ENCODE data around the gene NT5DC3. TPM values are rescaled to one million over a fixed set of nuclear protein-coding genes. Genes with fewer than 3 reads are reported as not detected.

NT5DC3 gene
- total RNA-seq, 2 experiments from 2014 or later, result 4.7 to 7.5 TPM

DNA sequence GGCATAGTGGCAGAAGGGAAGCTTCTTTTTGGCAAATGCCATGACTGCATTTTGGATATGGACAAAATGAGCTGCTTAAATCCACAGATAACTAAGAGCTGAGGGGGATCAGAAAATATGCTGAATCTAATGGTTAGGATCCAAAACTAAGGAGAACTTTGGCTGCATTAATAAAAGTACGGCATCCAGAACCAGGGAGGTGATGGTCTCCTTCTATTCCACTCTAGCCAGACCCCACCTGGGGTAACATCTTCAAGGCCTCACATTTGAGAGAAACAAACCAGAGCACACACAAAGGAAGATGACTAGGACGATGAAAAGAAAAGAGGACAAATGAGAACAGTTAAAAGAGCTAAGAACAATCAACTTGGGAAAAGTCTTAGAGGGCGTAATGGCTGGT is 27.6 kb downstream of the NT5DC3 start:
- no peaks in the 10 kb centered on the region for H3K9me2 ChIP-seq (ENCODE audit: insufficient read depth, low read length)
- H3K36me3 ChIP-seq (ENCODE audit: insufficient read depth, low read length), result no peaks in the 10 kb centered on the region
- ChIA-PET POLR2A (interaction anchor here (0.5 to 0.9 kb wide), 3 partner anchors 8 to 1983 kb away, joined by 3 to 4 read pairs (median 4); no protein-coding TSS in a partner anchor), CTCF (ENCODE audit: unreplicated experiment) (no interaction called here)
- H4K20me1 ChIP-seq (ENCODE audit: insufficient read depth, low read length), result no peaks in the 10 kb centered on the region
- no peaks in the 10 kb centered on the region for H3K4me1 ChIP-seq (ENCODE audit: insufficient read depth, low read length, poor library complexity, severe bottlenecking)
- intact Hi-C loops (cut with micrococcal nuclease; ENCODE audit: unreplicated experiment), result no loop called here
- no peak overlapping the region for H3K4me2 ChIP-seq (ENCODE audit: low read length)
- no peak for TF ChIP-seq EZH2phosphoT487 (IDR thresholded peaks at IDR 0.05; ENCODE audit: borderline replicate concordance, low read depth, low read length)
- H3K27ac ChIP-seq (ENCODE audit: low read depth, low read length, poor library complexity, severe bottlenecking), result no peak overlapping the region
- no peaks in the 10 kb centered on the region for H3K79me2 ChIP-seq (ENCODE audit: insufficient read depth, low read depth, low read length)
- no TSS peak for BruUV-seq (replicated peaks)
- no peak overlapping the region for H2AFZ ChIP-seq (ENCODE audit: low read length)
- H3K4me3 ChIP-seq (ENCODE audit: low read depth, low read length, poor library complexity, severe bottlenecking), result no peak overlapping the region
- H3K9me3 ChIP-seq (ENCODE audit: low read length), result no peaks in the 10 kb centered on the region
- DNase-seq (ENCODE audit: low spot score), result no peak

DNA sequence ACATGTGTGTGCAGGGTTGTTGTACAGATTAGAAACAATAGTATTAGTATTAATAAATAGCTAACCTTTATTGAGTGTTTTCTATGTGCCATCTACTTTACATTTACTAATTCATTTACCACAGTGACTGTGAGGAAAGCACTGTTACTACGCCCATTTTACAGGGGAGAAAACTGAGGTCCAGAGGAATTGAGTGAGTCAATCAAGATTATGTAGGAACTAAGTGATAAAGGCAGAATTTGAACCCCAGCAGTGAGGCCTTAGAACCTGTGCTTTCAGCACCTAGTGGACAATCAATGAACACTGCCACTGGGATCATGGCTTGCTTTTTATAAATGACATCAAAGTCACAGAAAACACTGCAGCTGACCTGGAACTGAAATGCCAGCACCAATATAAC is 28.2 kb downstream of the NT5DC3 start:
- DNase-seq (ENCODE audit: low spot score), result no peak
- H3K79me2 ChIP-seq (ENCODE audit: insufficient read depth, low read depth, low read length), result no peaks in the 10 kb centered on the region
- no peaks in the 10 kb centered on the region for H4K20me1 ChIP-seq (ENCODE audit: insufficient read depth, low read length)
- no peaks in the 10 kb centered on the region for H3K4me1 ChIP-seq (ENCODE audit: insufficient read depth, low read length, poor library complexity, severe bottlenecking)
- intact Hi-C loops (cut with micrococcal nuclease; ENCODE audit: unreplicated experiment), result no loop called here
- no peaks in the 10 kb centered on the region for H3K36me3 ChIP-seq (ENCODE audit: insufficient read depth, low read length)
- no peak overlapping the region for H3K4me3 ChIP-seq (ENCODE audit: low read depth, low read length, poor library complexity, severe bottlenecking)
- no peak overlapping the region for H2AFZ ChIP-seq (ENCODE audit: low read length)
- no peak overlapping the region for H3K27ac ChIP-seq (ENCODE audit: low read depth, low read length, poor library complexity, severe bottlenecking)
- ChIA-PET CTCF (ENCODE audit: unreplicated experiment) (no interaction called here), POLR2A (interaction anchor here (0.5 to 0.9 kb wide), 2 partner anchors 7 to 1983 kb away, joined by 3 to 4 read pairs; no protein-coding TSS in a partner anchor)
- no peaks in the 10 kb centered on the region for H3K9me3 ChIP-seq (ENCODE audit: low read length)
- no peaks in the 10 kb centered on the region for H3K9me2 ChIP-seq (ENCODE audit: insufficient read depth, low read length)
- BruUV-seq (replicated peaks), result no TSS peak
- TF ChIP-seq, protein P1, sequence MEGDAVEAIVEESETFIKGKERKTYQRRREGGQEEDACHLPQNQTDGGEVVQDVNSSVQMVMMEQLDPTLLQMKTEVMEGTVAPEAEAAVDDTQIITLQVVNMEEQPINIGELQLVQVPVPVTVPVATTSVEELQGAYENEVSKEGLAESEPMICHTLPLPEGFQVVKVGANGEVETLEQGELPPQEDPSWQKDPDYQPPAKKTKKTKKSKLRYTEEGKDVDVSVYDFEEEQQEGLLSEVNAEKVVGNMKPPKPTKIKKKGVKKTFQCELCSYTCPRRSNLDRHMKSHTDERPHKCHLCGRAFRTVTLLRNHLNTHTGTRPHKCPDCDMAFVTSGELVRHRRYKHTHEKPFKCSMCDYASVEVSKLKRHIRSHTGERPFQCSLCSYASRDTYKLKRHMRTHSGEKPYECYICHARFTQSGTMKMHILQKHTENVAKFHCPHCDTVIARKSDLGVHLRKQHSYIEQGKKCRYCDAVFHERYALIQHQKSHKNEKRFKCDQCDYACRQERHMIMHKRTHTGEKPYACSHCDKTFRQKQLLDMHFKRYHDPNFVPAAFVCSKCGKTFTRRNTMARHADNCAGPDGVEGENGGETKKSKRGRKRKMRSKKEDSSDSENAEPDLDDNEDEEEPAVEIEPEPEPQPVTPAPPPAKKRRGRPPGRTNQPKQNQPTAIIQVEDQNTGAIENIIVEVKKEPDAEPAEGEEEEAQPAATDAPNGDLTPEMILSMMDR (conservative IDR thresholded peaks at IDR 0.05; ENCODE audit: low read length), result no peak
- TF ChIP-seq EZH2phosphoT487 (IDR thresholded peaks at IDR 0.05; ENCODE audit: borderline replicate concordance, low read depth, low read length), result no peak
- no peak overlapping the region for H3K4me2 ChIP-seq (ENCODE audit: low read length)

DNA sequence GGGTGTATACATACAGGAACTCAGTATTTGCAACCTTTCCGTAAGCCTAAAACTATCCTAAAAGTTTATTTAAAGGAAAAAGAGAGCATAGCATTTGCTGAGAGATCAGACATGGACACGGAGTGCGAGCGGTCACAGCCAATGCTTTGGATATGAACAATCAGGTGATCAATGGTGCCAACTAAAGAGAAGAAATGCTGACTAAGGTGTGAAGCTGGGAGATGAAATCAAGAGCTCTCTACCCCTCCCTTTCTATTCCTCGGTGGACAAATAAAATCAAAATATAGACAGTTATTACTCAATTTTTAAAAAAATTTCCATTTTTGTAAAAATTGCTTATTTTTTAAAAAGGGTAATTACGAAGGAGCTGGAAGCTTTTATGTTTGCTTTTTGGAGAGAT is 29.2 kb downstream of the NT5DC3 start:
- TF ChIP-seq, protein P1 (conservative IDR thresholded peaks at IDR 0.05; ENCODE audit: low read length), result no peak
- TF ChIP-seq EZH2phosphoT487 (IDR thresholded peaks at IDR 0.05; ENCODE audit: borderline replicate concordance, low read depth, low read length), result no peak
- ChIA-PET POLR2A (interaction anchor here (0.9 kb wide), 1 partner anchor 59 kb away, joined by 4 read pairs; no protein-coding TSS in a partner anchor), CTCF (ENCODE audit: unreplicated experiment) (no interaction called here)
- no peak overlapping the region for H3K27ac ChIP-seq (ENCODE audit: low read depth, low read length, poor library complexity, severe bottlenecking)
- no peaks in the 10 kb centered on the region for H3K4me1 ChIP-seq (ENCODE audit: insufficient read depth, low read length, poor library complexity, severe bottlenecking)
- H3K4me2 ChIP-seq (ENCODE audit: low read length), result no peak overlapping the region
- no peaks in the 10 kb centered on the region for H3K9me3 ChIP-seq (ENCODE audit: low read length)
- no peak overlapping the region for H2AFZ ChIP-seq (ENCODE audit: low read length)
- DNase-seq (ENCODE audit: low spot score), result no peak
- H3K79me2 ChIP-seq (ENCODE audit: insufficient read depth, low read depth, low read length), result no peaks in the 10 kb centered on the region
- no peaks in the 10 kb centered on the region for H3K36me3 ChIP-seq (ENCODE audit: insufficient read depth, low read length)
- BruUV-seq (replicated peaks), result no TSS peak
- no peaks in the 10 kb centered on the region for H4K20me1 ChIP-seq (ENCODE audit: insufficient read depth, low read length)
- intact Hi-C loops (cut with micrococcal nuclease; ENCODE audit: unreplicated experiment), result no loop called here
- no peaks in the 10 kb centered on the region for H3K9me2 ChIP-seq (ENCODE audit: insufficient read depth, low read length)
- no peak overlapping the region for H3K4me3 ChIP-seq (ENCODE audit: low read depth, low read length, poor library complexity, severe bottlenecking)

Data from OCI-LY7 (cell line).